ENCODE data around the gene LARGE1. TPM values are rescaled to one million over a fixed set of nuclear protein-coding genes. Genes with fewer than 3 reads are reported as not detected.
A peak's percentile ranks its signal among the peaks of the same experiment; 100 is the strongest.

The LARGE1 gene
- total and polyA plus RNA-seq, 2 of the 13 experiments (the other 11 are each of a cell fraction or from before 2014, with no cell fraction given): 8.4 to 11.0 TPM

DNA sequence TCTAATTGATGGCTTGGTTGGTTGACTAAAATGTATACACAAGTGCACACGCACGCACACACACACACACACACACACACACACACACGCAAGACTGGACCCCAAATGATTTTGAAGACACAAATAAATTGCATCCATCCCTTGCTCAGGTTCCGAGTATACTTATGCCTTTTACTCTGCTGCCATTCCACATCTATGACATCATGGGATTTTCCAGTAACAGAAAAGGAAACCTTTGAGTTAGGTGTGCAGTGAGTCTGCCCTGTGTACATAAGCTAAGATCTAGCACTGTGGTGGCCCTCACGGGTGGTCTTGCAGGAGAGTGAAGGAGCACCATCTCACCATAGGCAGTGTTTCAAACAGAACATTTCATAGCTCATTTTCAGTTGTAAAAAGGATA lies 20.5 kb upstream of the LARGE1 start (continued):
- TF ChIP-seq, protein P1, sequence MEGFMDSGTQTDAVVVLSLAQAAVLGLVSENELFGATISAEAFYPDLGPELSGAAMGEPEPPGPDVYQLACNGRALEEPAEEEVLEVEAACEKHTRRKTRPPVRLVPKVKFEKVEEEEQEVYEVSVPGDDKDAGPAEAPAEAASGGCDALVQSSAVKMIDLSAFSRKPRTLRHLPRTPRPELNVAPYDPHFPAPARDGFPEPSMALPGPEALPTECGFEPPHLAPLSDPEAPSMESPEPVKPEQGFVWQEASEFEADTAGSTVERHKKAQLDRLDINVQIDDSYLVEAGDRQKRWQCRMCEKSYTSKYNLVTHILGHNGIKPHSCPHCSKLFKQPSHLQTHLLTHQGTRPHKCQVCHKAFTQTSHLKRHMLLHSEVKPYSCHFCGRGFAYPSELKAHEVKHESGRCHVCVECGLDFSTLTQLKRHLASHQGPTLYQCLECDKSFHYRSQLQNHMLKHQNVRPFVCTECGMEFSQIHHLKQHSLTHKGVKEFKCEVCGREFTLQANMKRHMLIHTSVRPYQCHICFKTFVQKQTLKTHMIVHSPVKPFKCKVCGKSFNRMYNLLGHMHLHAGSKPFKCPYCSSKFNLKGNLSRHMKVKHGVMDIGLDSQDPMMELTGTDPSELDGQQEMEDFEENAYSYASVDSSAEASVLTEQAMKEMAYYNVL (CRISPR knock-in tag; IDR thresholded peaks at IDR 0.05; ENCODE audit: borderline replicate concordance): no peak
- TF ChIP-seq ATF7 (IDR thresholded peaks at IDR 0.05) (peak; percentile 72), ATF7 (CRISPR knock-in tag; IDR thresholded peaks at IDR 0.05) (no peak), HMGA1 (CRISPR knock-in tag; conservative IDR thresholded peaks at IDR 0.05) (no peak), GATAD1 (CRISPR knock-in tag; IDR thresholded peaks at IDR 0.05) (no peak)
- TF ChIP-seq, protein P2, sequence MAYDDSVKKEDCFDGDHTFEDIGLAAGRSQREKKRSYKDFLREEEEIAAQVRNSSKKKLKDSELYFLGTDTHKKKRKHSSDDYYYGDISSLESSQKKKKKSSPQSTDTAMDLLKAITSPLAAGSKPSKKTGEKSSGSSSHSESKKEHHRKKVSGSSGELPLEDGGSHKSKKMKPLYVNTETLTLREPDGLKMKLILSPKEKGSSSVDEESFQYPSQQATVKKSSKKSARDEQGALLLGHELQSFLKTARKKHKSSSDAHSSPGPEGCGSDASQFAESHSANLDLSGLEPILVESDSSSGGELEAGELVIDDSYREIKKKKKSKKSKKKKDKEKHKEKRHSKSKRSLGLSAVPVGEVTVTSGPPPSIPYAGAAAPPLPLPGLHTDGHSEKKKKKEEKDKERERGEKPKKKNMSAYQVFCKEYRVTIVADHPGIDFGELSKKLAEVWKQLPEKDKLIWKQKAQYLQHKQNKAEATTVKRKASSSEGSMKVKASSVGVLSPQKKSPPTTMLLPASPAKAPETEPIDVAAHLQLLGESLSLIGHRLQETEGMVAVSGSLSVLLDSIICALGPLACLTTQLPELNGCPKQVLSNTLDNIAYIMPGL (CRISPR knock-in tag; IDR thresholded peaks at IDR 0.05; ENCODE audit: borderline replicate concordance in 1 of 2, low read depth in 1 of 2): no peak

DNA sequence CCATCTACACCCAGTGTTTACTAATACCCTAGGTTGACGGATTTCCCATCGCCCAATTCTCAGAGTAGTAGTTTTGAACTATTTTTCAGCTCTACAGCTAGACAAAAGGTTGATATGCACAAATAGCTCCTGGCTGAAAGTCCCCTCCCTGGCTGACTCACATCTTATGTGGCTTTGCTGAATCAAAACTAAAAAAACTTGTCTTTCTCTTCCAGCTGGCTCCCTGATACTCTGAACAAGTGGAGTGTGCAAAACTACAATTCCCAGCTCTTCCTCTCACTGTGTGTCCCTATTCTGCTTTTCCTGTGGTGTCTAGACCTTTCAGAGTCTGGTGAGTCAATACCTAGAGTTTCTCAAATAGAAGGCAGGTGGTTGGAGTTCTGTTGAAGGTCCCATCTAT lies 12.7 kb upstream of the LARGE1 start:
- 2% methylated on average over 2 of the region's 2 CpGs for WGBS (ENCODE audit: low lambda C conversion rate)
- ChIA-PET POLR2A (no interaction called here), CTCF (ENCODE audit: low intra/inter-chr PET ratio, low total read pairs) (no interaction called here)
- no TSS peak for BruUV-seq (replicated peaks)
- FAIRE-seq: no peak
- peaks cover 1 to 27% of the 10 kb centered on the region in 2 experiments; a peak in 4 of 5 replicates for H3K27me3 ChIP-seq (ENCODE audit: control insufficient read depth in 1 of 2, insufficient read depth in 2 of 2, low read length in 2 of 2)
- no peak overlapping the region for H3K4me3 ChIP-seq (replicated peaks in 1 of 3; ENCODE audit: insufficient read depth in 1 of 3, low read depth in 2 of 3, low read length in 3 of 3)
- H3K4me2 ChIP-seq (ENCODE audit: low read depth, low read length): no peak overlapping the region
- no peak overlapping the region for H3K27ac ChIP-seq (ENCODE audit: extremely low read length, insufficient read depth, low read length)
- no peaks in the 10 kb centered on the region for H3K4me1 ChIP-seq (ENCODE audit: insufficient read depth, low read length)
- no peak overlapping the region for H3K9ac ChIP-seq (ENCODE audit: insufficient read depth, low read depth, low read length)
- no peak overlapping the region for H2AFZ ChIP-seq (ENCODE audit: low read length)
- no peaks in the 10 kb centered on the region for H3K36me3 ChIP-seq (replicated peaks in 1 of 2; ENCODE audit: control insufficient read depth in 1 of 2, insufficient read depth in 2 of 2, low read length in 2 of 2)
- TF ChIP-seq KAT8 (CRISPR knock-in tag; IDR thresholded peaks at IDR 0.05) (no peak), NCOA2 (CRISPR knock-in tag; IDR thresholded peaks at IDR 0.05) (no peak)
- TF ChIP-seq, protein P3, sequence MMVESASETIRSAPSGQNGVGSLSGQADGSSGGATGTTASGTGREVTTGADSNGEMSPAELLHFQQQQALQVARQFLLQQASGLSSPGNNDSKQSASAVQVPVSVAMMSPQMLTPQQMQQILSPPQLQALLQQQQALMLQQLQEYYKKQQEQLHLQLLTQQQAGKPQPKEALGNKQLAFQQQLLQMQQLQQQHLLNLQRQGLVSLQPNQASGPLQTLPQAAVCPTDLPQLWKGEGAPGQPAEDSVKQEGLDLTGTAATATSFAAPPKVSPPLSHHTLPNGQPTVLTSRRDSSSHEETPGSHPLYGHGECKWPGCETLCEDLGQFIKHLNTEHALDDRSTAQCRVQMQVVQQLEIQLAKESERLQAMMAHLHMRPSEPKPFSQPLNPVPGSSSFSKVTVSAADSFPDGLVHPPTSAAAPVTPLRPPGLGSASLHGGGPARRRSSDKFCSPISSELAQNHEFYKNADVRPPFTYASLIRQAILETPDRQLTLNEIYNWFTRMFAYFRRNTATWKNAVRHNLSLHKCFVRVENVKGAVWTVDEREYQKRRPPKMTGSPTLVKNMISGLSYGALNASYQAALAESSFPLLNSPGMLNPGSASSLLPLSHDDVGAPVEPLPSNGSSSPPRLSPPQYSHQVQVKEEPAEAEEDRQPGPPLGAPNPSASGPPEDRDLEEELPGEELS (CRISPR knock-in tag; IDR thresholded peaks at IDR 0.05): no peak
- no peak for ATAC-seq
- no peaks in the 10 kb centered on the region for H4K20me1 ChIP-seq (ENCODE audit: insufficient read depth, low read length)
- no peaks in the 10 kb centered on the region for H3K79me2 ChIP-seq (ENCODE audit: insufficient read depth, low read length)
- in situ Hi-C loops (cut with HindIII; ENCODE audit: extremely low pct_ligation_motif_present, low pct_unique_long_range_greater_than_20kb) (no loop called here), intact Hi-C loops (cut with micrococcal nuclease; ENCODE audit: unreplicated experiment) (no loop called here)
- no peak for DNase-seq (ENCODE audit: low spot score)
- H3K9me3 ChIP-seq (ENCODE audit: low read length): no peaks in the 10 kb centered on the region
